Gastroesophageal sphincter (tissue), 4 donors: Measurements from ENCODE around the gene C10orf105. TPM values are rescaled to one million over a fixed set of nuclear protein-coding genes. Genes with fewer than 3 reads are reported as not detected.

Source experiments
- ATAC-seq: fragments of 150-250 bp; one replicate; pipeline ENCODE4 v1.9.1; 2016; ENCODE audit warnings: mild to moderate bottlenecking, moderate library complexity
- H3K27ac ChIP-seq, 4 donors: fragments of 200-600 bp; sonication (generic) in 3 of 4; 1 replicate in 3 of 4; 2 replicates in 1 of 4; pipeline ENCODE4 v1.5.1; 2016 to 2019
- H3K27me3 ChIP-seq: fragments of 200-600 bp; sonication (generic); one replicate; pipeline ENCODE4 v1.5.1; 2019
- H3K36me3 ChIP-seq, 2 donors: fragments of 200-600 bp; sonication (generic); one replicate each; pipeline ENCODE4 v1.5.1; 2019; ENCODE audit warnings: control low read depth in 1 of 2
- H3K4me1 ChIP-seq, 3 donors: fragments of 200-600 bp; sonication (generic); 1 replicate in 2 of 3; 2 replicates in 1 of 3; pipeline ENCODE4 v1.5.1; 2016 to 2019; ENCODE audit warnings: control low read depth in 2 of 3
- H3K4me3 ChIP-seq, 2 donors: fragments of 200-600 bp; sonication (generic); one replicate each; pipeline ENCODE4 v1.5.1; 2019; ENCODE audit warnings: mild to moderate bottlenecking in 1 of 2, moderate library complexity in 1 of 2
- H3K9me3 ChIP-seq, 3 donors: fragments of 200-600 bp; sonication (generic); one replicate each; pipeline ENCODE4 v1.5.1; 2017 to 2019; ENCODE audit warnings: control low read depth in 2 of 3
- CTCF ChIP-seq, 4 experiments: fragments of 200-600 bp in 2 of 4; fragments of 450-650 bp in 2 of 4; sonication (generic) in 1 of 4; IDR thresholded peaks; one replicate each; pipeline ENCODE4 v1.5.1; 2017 to 2019; ENCODE audit warnings: antibody characterized with exemption in 4 of 4, mild to moderate bottlenecking in 2 of 4, moderate library complexity in 2 of 4
- EP300 ChIP-seq: sonication (generic); formaldehyde crosslinking; IDR thresholded peaks from one replicate; pipeline ENCODE4 v1.6.1; 2017; ENCODE audit warnings: antibody characterized with exemption, mild to moderate bottlenecking
- POLR2A ChIP-seq, 2 donors: fragments of 450-650 bp; IDR thresholded peaks; one replicate each; pipeline ENCODE4 v1.6.1; 2017; ENCODE audit warnings: antibody characterized with exemption in 2 of 2, mild to moderate bottlenecking in 2 of 2, moderate library complexity in 1 of 2
- POLR2AphosphoS5 ChIP-seq: sonication (generic); formaldehyde crosslinking; IDR thresholded peaks from one replicate; pipeline ENCODE4 v1.6.1; 2017; ENCODE audit warnings: antibody characterized with exemption
- WGBS, 2 donors: methylation state at CpG; one replicate each; pipeline ENCODE4 v1.1.5; 2018; ENCODE audit warnings: low coverage in 1 of 2; 5-methylcytosine and 5-hydroxymethylcytosine counted together
- total RNA-seq, 4 donors: library from RNA; depleted of rRNA; stranded (reverse); fragments of >200 nt; gene quantifications; one replicate each; pipeline ENCODE4 v1.1.0, GENCODE V29; 2016

Gene C10orf105
- total RNA-seq, 4 donors from 2014 or later, result 0.13 TPM; not detected in 3

- H3K36me3 ChIP-seq, result no peaks in the 10 kb centered on the region
- WGBS, 2 donors, result 100% methylated on average over 4 of the region's 18 CpGs; no CpG with 5 or more reads in 1 of the 2 donors
- no peak for TF ChIP-seq CTCF (IDR thresholded peaks at IDR 0.05)
- no peak for TF ChIP-seq POLR2AphosphoS5
- no peak for TF ChIP-seq EP300
- TF ChIP-seq POLR2A (IDR thresholded peaks at IDR 0.05), result no peak
- no peak overlapping the region for H3K27ac ChIP-seq
- H3K9me3 ChIP-seq, result no peaks in the 10 kb centered on the region
- H3K4me1 ChIP-seq, result peaks cover 0 to 27% (median 0%) of the 10 kb centered on the region in 3 donors
- no peak overlapping the region for H3K4me3 ChIP-seq
- no peaks in the 10 kb centered on the region for H3K27me3 ChIP-seq
- no peak for ATAC-seq
Measured at GRCh38 chr10:71704816-71705215, 14.8 kb downstream of the C10orf105 start.

- Histone ChIP-seq H3K27me3 (no peaks in the 10 kb centered on the region), H3K36me3 (no peaks in the 10 kb centered on the region), H3K27ac (no peak overlapping the region), H3K4me1 (peaks cover 0 to 24% (median 0%) of the 10 kb centered on the region in 3 donors), H3K9me3 (no peaks in the 10 kb centered on the region), H3K4me3 (no peak overlapping the region)
- ATAC-seq, result no peak
- no peak for TF ChIP-seq CTCF (IDR thresholded peaks at IDR 0.05)
- TF ChIP-seq POLR2AphosphoS5, result no peak
- no peak for TF ChIP-seq POLR2A (IDR thresholded peaks at IDR 0.05)
- TF ChIP-seq EP300, result no peak
- 67% methylated on average over 5 of the region's 11 CpGs; no CpG with 5 or more reads in 1 of the 2 donors for WGBS, 2 donors
Measured at GRCh38 chr10:71703577-71703976, 16.0 kb downstream of the C10orf105 start.

GRCh38 chr10:71701496-71702132 is 18.0 kb downstream of the C10orf105 start:
- H3K4me3 ChIP-seq, result no peak overlapping the region
- H3K4me1 ChIP-seq, result peaks cover 0 to 25% (median 0%) of the 10 kb centered on the region in 3 donors
- H3K36me3 ChIP-seq, result no peaks in the 10 kb centered on the region
- no peak overlapping the region for H3K27ac ChIP-seq
- H3K27me3 ChIP-seq, result no peaks in the 10 kb centered on the region
- H3K9me3 ChIP-seq, result no peaks in the 10 kb centered on the region
- ATAC-seq, result no peak
- WGBS, 2 donors, result no CpG with 5 or more reads among the region's 11 CpGs
- no peak for TF ChIP-seq CTCF (IDR thresholded peaks at IDR 0.05)

- ATAC-seq, result no peak
- peaks cover 0 to 33% (median 0%) of the 10 kb centered on the region in 3 donors for H3K4me1 ChIP-seq
- H3K4me3 ChIP-seq, result no peak overlapping the region
- no peaks in the 10 kb centered on the region for H3K36me3 ChIP-seq
- no peaks in the 10 kb centered on the region for H3K27me3 ChIP-seq
- H3K9me3 ChIP-seq, result no peaks in the 10 kb centered on the region
- TF ChIP-seq POLR2A (IDR thresholded peaks at IDR 0.05) (no peak), EP300 (no peak)
- no peak overlapping the region for H3K27ac ChIP-seq
- WGBS, 2 donors, result 40% methylated on average over 1 of the region's 11 CpGs; no CpG with 5 or more reads in 1 of the 2 donors
Measured at GRCh38 chr10:71700731-71701368, 18.7 kb downstream of the C10orf105 start.

- H3K4me3 ChIP-seq, result no peak overlapping the region
- no peak for TF ChIP-seq POLR2A (IDR thresholded peaks at IDR 0.05)
- no peak for TF ChIP-seq CTCF (IDR thresholded peaks at IDR 0.05)
- TF ChIP-seq EP300, result no peak
- TF ChIP-seq POLR2AphosphoS5, result no peak
Measured at GRCh38 chr10:71698737-71699136, 20.8 kb downstream of the C10orf105 start.

More at GRCh38 chr10:71698737-71699136, 20.8 kb downstream of the C10orf105 start:
- WGBS, 2 donors, result 81 to 100% methylated on average over 1 to 4 of the region's 5 CpGs
- no peak overlapping the region for H3K27ac ChIP-seq
- ATAC-seq, result no peak
- peaks cover 0 to 44% (median 0%) of the 10 kb centered on the region in 3 donors for H3K4me1 ChIP-seq
- H3K36me3 ChIP-seq, result no peaks in the 10 kb centered on the region
- H3K27me3 ChIP-seq, result no peaks in the 10 kb centered on the region
- H3K9me3 ChIP-seq, result no peaks in the 10 kb centered on the region
